A673 (cell line): ENCODE measurements around the gene MITF.

Experiments
- CTCF ChIP-seq: fragments of 300-800, 200-600 bp; sonication (generic); conservative IDR thresholded peaks from 2 replicates; pipeline ENCODE4 v1.5.1; 2017; ENCODE audit warnings: low read depth, mild to moderate bottlenecking, antibody characterized with exemption, low read length, moderate library complexity, mixed read lengths
- EZH2 ChIP-seq: fragments of 200-600 bp; sonication (generic); IDR thresholded peaks from 2 replicates; pipeline ENCODE4 v1.6.1; 2017; ENCODE audit warnings: borderline replicate concordance, low read depth, mild to moderate bottlenecking, mixed read lengths, antibody characterized with exemption, low read length; ENCODE audit not compliant: poor library complexity, severe bottlenecking

- no peak for TF ChIP-seq CTCF
- TF ChIP-seq EZH2: no peak
These were observed 174.2 kb downstream of the MITF start for GRCh38 chr3:69913422-69913821.
